GM21360 (cell line): ENCODE measurements around the gene PLAAT4.
A peak's percentile ranks its signal among the peaks of the same experiment; 100 is the strongest.
"Not testable (repeated sequence)": the region's sequence is repeated elsewhere in the genome, so short reads cannot be mapped to it uniquely, and the experiment has no call there.

Experiments used
- ATAC-seq: cut with Tn5 transposase; IDR thresholded peaks from one replicate; pipeline ENCODE4 v1.9.1; 2021; ENCODE audit warnings: mild to moderate bottlenecking, moderate library complexity; ENCODE audit not compliant: unreplicated experiment

Gene PLAAT4

DNA sequence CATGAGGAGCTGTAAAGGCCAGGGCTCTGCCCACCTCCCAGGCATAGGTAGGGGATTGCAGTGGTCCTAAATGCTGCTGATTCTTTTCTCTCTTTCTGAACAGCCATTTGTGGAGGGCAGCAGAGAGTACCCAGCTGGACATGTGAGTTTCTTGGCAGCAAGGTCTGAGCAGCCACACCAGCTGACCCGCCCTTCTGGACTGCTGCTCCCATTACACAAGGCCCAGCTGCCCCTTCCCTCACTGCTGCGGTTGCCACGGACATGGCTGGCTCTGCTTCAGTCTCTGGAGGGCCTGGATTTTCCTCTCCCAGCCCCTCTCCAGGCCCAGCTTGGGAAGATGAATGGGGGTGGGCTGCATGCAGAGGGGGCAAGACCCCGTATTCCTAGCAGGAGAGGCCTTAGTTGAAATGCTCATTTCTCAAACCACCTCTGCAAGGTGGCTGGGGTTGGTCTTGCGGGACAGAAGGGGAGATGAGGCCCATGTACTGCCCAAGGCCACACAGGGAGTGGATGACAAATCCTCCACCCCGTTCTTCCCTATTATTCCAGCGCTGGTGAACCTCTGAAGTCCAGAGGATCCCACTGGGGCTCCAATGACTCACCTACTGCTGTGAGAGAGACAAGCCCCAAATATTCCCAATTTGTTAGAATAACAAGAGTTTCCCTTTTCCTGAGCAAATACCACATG, 26.1 kb upstream of the PLAAT4 start:
- no peak for ATAC-seq

DNA sequence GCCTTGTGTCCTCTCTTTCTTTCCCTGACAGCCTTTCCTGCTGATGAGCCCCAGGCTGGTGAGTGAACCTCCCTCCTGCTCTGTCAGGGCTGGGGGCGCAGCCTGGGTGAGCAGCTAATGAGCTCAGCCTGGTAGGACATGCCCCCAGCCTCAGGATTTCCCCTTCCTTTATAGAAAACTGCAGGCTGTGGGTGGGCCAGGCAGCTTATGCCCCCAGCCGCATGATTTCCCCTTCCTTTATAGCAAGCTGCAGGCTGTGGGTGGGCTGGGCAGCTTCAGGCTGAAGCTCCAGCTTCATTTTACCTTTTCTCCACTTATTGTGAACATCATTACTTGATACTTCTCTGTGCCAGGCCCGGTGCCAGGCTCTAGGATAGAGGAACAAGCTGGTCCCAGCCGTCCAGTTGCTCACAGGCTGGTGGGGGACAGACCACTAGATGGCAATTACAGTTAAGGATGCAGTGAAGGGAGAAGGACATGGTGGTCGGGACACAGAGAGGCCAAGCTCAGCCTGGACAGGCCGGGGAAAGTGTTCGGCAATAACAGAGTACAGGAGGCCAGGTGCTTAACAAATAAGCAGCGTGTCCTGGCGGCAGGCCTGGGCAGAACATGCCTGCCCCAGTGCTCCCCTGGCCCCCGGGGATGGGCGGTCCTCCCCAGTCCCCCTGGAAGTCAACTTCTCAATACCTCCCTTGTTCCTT, 25.4 kb upstream of the PLAAT4 start:
- ATAC-seq: no peak

DNA sequence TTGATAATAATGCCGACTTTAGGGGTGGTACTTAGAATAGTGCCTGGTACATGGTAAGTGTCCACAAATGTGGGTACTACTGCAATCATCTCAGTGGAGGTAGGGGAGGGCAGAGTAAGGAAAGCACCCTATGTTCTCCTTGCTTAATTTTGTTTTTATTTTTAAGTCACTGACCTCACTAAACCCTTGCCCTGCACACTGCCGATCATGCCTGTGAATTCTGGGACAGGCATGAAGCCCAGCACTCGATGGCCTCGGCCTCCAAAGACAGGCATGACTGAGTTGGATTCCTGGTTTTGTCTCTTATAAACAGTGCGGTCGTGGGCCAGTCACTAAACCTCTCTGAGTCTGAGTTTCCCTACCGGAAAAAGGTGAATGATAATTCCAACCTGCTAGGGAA, 23.8 kb upstream of the PLAAT4 start:
- ATAC-seq: no peak

DNA sequence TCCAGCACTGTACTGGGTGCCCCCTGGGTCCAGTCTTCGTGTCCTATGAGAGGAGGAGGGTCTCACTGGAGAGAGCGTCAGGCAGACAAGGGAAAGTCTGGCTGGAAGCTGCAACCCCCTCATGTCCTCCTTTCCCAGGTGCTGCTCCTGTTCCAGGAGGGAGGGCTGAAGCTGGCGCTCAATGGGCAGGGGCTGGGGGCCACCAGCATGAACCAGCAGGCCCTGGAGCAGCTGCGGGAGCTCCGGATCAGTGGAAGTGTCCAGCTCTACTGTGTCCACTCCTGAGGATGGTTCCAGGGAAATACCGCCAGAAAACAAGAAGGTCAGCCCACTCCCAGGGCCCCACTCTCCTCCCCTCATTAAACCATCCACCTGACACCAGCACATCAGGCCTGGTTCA, 20.5 kb upstream of the PLAAT4 start:
- no peak for ATAC-seq

DNA sequence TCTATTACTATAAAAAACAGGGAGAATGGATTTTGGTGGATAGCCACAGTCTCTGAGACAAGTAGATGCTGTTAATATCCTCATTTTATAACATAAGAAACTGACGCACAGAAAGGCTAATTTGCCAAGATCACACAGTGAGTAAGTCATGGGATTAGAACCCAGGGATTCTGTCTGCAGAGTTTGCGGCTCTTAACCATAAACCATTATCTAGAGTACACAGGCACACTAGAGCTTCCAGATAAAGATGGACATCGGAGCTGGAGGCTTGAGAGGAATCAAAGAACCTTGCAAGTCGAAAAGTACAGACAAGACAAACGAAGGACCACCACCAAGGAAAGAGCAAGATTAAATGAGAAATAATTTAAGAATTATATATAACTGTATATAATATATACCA, 19.5 kb upstream of the PLAAT4 start:
- no peak for ATAC-seq

DNA sequence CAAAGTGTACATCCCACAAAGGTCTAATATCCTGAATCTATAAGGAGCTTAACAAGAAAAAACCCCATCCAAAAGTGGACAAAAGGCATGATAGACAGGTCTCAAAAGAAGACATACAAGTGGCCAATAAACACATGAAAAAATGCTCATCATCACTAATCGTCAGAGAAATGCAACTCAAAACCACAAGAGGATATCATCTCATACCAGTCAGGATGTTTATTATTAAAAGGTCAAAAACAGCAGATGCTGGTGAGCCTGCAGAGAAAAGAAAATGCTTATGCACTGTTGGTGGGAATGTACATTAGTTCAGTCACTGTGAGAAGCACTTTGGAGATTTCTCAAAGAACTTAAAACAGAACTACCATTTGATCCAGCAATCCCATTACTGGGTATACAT, 18.1 kb upstream of the PLAAT4 start:
- no peak for ATAC-seq

DNA sequence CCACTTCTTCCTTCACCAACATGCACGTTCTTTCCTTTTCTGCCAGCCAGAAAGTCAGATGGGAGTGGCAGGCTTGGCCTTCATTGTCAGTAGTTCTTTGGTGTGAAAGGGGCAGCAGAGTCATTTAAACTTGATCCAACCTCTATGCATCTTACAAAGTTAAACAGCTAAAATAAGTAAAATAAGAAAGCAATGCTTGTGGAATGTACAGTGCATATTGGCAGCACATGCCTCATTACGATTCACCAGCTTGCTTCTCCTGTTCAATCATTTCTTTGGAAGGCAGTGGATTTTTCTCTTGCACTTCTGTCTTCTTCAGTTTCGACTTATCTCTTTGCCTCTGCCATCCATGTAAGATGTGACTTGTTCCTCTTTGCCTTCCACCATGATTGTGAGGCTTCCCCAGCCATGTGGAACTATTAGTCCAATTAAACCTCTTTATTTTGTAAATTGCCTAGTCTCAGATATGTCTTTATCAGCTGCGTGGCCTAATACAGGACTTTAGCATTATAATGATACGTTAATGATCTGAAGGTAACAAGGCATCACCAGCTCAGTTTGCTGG, 15.9 kb upstream of the PLAAT4 start:
- no peak for ATAC-seq

DNA sequence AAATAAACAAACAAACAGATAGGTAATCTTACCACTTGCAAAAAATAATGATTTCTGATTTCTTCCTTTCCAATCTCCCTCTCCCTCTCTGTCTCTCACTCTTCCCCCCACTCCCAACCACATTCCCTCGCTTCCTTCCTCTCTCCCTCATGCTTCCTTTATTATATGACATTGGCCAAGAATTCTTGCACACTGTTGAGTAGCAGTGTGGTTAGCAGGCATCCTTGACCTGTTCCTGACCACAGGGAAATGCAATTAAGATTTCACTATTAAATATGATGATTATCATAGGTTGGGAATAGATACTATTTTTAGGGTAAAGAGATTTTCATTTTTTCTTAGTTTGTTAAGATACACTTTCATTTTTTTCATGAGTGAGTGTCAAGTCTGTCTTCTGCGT, 14.7 kb upstream of the PLAAT4 start:
- ATAC-seq: no peak

DNA sequence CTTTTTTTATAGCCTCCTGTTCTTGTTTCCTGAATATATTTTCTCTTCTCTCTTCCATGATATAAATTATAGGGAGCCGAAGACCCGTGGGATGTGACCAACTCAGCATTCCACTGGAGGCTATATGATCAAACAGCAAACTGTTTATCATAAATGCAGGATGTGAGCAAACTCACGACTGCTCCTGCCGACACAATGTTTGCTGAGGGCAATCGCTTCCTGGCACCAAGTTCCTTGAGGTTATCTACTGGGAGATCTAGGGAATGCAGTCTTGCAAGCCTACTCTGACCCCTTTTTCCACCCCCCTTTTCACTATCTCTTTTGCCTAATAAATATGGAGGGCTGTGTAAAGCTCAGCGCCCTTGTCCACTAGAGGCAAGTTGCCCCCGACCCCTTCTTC, 13.5 kb upstream of the PLAAT4 start:
- no peak for ATAC-seq

DNA sequence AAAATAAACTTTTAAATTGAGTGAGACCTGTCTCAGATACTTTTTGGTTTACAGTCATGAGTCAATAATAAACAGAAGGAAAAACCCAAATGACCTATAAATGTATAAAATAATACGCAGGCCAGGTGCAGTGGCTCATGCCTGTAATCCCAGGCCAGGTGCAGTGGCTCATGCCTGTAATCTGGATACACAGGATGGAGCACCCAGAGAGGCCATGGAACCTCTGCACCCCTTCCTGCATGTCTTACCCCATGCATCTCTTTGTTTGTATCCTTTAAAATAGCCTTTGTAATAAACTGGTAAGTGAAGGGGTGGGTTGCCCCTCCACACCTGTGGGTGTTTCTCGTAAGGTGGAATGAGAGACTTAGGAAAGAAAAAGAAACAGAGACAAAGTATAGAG, 8.9 kb upstream of the PLAAT4 start:
- ATAC-seq: no peak

DNA sequence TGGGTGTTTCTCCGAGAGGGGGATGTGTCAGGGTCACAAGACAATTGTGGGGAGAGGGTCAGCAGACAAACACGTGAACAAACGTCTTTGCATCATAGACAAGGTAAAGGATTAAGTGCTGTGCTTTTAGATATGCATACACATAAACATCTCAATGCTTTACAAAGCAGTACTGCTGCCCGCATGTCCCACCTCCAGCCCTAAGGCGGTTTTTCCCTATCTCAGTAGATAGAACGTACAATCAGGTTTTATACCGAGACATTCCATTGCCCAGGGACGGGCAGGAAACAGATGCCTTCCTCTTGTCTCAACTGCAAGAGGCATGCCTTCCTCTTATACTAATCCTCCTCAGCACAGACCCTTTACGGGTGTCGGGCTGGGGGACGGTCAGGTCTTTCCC, 8.5 kb upstream of the PLAAT4 start:
- not testable (repeated sequence) for ATAC-seq

DNA sequence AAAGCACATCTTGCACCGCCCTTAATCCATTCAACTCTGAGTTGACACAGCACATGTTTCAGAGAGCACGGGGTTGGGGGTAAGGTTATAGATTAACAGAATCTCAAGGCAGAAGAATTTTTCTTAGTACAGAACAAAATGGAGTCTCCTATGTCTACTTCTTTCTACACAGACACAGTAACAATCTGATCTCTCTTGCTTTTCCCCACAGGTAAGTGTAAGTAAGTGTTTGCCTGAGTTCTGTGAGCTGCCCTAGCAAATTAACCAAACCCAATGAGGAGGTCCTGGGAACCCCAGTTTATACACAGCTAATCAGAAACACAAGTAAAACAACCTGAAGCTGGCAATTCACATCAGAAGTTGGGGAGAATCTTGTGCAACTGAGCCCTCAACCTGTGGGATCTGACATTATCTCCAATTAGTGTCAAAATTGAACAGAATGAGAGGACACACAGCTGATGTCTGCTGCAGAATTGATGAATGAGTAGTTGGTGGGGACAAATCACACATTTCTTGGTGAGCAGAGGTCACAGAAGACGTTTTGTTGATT, 7.8 kb upstream of the PLAAT4 start:
- not testable (repeated sequence) for ATAC-seq

DNA sequence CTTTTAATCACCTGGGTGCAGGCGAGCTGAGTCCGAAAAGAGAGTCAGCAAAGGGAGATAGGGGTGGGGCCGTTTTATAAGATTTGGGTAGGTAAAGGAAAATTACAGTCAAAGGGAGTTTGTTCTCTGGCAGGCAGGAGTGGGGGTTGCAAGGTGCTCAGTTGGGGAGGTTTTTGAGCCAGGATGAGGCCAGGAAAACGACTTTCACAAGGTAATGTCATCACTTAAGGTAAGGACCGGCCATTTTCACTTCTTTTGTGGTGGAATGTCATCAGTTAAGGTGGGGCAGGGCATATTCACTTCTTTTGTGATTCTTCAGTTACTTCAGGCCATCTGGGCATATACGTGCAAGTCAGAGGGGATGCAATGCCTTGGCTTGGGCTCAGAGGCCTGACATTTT, 7.2 kb upstream of the PLAAT4 start:
- not testable (repeated sequence) for ATAC-seq

DNA sequence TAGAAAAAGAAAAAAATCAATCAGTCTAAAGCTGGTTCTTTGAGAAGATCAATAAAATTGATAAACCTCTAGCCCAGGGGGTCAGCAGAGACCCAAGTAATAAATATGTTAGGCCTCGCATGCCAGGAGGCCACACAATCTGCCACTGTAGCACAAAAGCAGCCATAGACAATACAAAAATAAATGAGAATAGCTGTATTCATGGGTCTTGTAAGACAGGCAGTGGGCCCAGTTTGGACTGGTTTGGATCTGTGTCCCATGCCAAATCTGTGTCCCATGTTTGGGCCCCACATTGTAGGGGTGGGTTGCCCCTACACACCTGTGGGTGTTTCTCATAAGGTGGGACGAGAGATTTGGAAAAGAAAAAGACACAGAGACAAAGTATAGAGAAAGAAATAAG, 6.6 kb upstream of the PLAAT4 start:
- ATAC-seq: no peak

DNA sequence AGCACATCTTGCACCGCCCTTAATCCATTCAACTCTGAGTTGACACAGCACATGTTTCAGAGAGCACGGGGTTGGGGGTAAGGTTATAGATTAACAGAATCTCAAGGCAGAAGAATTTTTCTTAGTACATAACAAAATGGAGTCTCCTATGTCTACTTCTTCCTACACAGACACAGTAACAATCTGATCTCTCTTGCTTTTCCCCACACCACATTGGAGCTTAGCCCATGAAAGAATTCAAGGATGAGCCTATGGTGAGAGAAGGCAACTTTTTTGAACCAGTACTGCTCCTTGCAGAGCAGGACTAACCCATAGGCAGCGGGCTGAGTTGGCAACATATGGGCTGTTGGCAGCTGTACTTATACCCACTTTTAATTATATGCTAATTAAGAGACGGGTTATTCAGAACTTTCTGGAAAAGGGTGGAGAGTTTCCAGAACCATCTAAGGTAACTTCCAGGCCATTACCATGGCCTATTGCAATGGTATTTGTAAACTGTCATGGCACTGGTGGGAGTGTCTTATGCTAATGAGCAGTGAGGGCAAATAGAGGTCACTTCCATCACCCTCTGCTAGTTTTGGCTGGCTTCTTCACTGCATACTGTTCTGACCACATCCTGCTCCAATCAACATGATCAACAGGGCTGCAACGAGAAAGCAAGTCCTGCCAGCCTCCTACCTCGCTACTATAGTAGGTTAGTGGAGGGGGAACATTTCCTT, 5.4 kb upstream of the PLAAT4 start:
- ATAC-seq: peak; percentile 78

DNA sequence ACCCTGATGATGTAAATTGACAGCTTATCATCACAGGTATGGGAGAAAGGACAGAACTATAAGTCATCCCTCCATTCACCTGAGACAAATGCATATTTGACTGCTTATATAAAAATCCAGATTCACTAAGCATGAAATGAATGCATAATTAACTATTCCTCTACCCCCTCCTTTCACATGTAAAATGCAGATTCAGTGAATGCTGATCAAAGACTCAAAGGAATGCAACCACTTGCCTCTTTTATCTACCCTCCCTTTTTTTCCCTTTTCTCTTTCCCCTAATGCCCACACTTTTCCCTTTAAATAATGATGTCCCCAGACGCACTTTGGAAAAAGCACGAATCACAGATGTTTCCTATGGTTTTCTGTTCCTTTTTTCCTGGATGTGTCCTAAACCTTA, 4.5 kb upstream of the PLAAT4 start:
- no peak for ATAC-seq

DNA sequence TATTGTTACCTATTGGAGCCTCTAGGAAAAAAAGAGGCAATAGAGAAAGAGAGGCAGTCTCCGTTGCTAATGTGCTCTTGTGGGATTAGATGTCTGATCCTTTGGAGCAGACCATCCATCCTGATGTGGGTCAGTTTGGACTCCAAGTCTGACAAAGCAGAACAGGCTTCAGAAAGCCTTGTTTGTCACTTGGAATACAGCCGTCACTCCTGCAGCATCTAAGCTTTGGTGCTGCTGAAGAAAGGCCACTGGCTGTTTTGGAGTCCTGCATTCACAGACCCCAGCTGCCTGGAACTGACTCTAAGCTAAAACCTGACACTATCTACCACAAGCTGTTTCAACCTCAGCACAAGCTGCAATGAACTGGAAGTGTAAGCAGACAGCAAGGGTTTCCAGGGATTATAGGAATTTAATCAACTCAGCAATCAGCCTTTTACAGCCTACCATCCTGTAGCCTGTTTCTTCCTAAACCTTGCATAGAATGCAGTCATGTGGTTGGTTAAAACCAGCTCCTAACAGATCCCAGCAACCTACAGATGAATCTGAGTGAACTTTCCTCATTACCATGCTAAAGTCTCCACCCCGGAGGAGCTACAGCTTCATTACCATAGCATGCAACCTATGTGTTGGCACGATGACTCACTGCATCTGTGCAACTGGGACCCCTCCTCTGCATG, 3.7 kb upstream of the PLAAT4 start:
- ATAC-seq: no peak

DNA sequence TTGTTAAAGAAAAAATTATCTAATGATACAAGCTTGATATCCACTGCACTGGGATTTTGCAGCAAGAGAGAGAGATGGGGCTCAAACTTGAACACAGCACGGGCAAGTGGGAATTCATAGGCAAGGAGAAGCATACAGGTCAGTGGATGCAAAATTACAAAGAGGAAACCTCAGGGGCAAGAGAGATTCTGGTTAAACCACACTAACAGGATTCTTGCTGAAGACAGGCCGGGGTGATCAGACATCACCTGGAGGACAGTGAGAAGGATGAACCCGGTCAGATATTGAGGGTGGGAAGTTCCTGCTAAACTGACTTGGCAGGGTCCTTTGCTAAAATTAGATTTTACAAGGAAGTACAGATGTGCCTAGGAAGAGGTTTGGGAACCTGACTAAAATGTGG, 2.5 kb upstream of the PLAAT4 start:
- no peak for ATAC-seq

DNA sequence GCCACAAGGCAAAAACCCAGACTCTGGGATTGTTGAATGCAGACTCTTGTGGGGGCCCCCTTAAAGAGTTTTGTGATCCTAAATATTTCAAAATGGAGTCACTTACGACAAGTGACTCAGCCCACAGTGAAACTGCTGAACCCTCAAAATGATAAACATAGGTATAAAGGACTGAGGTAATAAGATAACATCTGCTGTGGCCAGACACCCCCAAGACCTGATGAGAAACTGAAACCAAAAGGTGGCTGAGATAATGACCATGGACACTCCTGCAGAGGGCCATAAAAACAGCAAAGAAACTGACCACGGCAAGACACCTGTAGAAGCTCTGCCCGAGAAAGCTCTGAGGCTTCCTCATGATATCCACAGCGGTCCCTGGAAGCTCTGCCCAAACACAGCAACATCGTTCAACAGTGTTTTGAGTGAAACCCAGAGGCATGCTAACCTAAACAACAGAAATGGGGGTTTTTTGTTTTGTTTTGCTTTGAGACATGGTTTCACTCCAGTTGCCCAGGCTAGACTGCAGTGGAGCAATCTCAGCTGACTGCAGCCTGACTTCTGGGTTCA, 1.6 kb upstream of the PLAAT4 start:
- no peak for ATAC-seq

DNA sequence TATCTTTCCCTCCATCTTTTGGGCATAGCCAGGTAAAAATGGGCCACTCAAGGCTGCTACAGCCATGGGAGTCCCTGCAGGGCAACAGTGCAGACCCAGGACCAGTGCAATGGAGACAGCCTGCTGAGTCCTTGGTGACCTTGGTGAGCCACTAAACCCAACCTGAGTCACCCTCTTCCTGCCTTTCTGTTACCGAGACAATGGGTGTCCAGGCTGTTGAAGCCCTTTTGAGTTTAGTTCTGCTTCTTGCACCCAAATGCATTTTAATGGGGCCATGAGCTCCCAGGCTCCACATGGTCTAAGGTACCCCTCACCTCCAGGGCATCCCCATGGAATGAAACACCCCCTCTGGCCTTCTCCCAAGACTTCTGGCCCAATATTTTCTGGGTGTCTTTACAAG, 874 bp upstream of the PLAAT4 start:
- ATAC-seq: no peak
